HepG2 (cell line): ENCODE results near the gene CFAP119. TPM values are rescaled to one million over a fixed set of nuclear protein-coding genes. Genes with fewer than 3 reads are reported as not detected.

Source experiments
- ATF1 ChIP-seq: IDR thresholded peaks from 2 replicates; pipeline ENCODE4 v1.6.1; 2016; ENCODE audit warnings: mild to moderate bottlenecking, control low read depth
- ATF7 ChIP-seq, 2 experiments: fragments of 450-650 bp in 1 of 2; sonication (generic) in 1 of 2; formaldehyde crosslinking in 1 of 2; IDR thresholded peaks; 2 replicates each; pipeline versions ENCODE4 v1.4.0 to v1.6.1; 2016 to 2020; ENCODE audit warnings: antibody characterized with exemption in 1 of 2, mild to moderate bottlenecking in 1 of 2, missing genetic modification reagents in 1 of 2
- CBX5 ChIP-seq: sonication (generic); formaldehyde crosslinking; IDR thresholded peaks from 2 replicates; pipeline ENCODE4 v1.4.0; 2020; ENCODE audit warnings: missing genetic modification reagents, borderline replicate concordance
- DR1 ChIP-seq: sonication (generic); formaldehyde crosslinking; IDR thresholded peaks from 2 replicates; pipeline ENCODE4 v1.8.0; 2021; ENCODE audit warnings: mild to moderate bottlenecking, missing genetic modification reagents, inconsistent platforms
- E2F2 ChIP-seq: sonication (generic); formaldehyde crosslinking; IDR thresholded peaks from 2 replicates; pipeline ENCODE4 v1.4.0; 2020; ENCODE audit warnings: missing genetic modification reagents, borderline replicate concordance
- FOXK1 ChIP-seq: sonication (generic); formaldehyde crosslinking; IDR thresholded peaks from 2 replicates; pipeline ENCODE4 v1.4.0; 2020; ENCODE audit warnings: low read depth, missing genetic modification reagents, borderline replicate concordance
- GABPA ChIP-seq, 2 experiments: IDR thresholded peaks; 2 replicates each; pipeline ENCODE4 v1.6.1; 2011 to 2016; ENCODE audit warnings: low read depth in 2 of 2, low read length in 1 of 2, missing biosample characterization in 1 of 2, missing genetic modification characterization in 1 of 2
- HIVEP1 ChIP-seq: sonication (generic); formaldehyde crosslinking; IDR thresholded peaks from 2 replicates; pipeline ENCODE4 v1.4.0; 2020; ENCODE audit warnings: mild to moderate bottlenecking, missing genetic modification reagents
- HMGA1 ChIP-seq: sonication (generic); formaldehyde crosslinking; conservative IDR thresholded peaks from 2 replicates; pipeline ENCODE4 v1.4.0; 2020; ENCODE audit warnings: missing genetic modification reagents
- JARID2 ChIP-seq: sonication (generic); formaldehyde crosslinking; IDR thresholded peaks from 2 replicates; pipeline ENCODE4 v1.8.1; 2023; ENCODE audit warnings: missing genetic modification reagents, inconsistent platforms; ENCODE audit not compliant: insufficient replicate concordance
- KDM3A ChIP-seq: IDR thresholded peaks from 2 replicates; pipeline ENCODE4 v1.6.1; 2018; ENCODE audit warnings: low read depth, missing compliant biosample characterization
- MLLT10 ChIP-seq: sonication (generic); formaldehyde crosslinking; IDR thresholded peaks from 2 replicates; pipeline ENCODE4 v1.4.0; 2020; ENCODE audit warnings: missing genetic modification reagents
- MXD4 ChIP-seq: IDR thresholded peaks from 2 replicates; pipeline ENCODE4 v1.6.1; 2016; ENCODE audit warnings: mild to moderate bottlenecking, missing biosample characterization, missing genetic modification reagents
- NFE2L2 ChIP-seq: fragments of 150-350 bp; IDR thresholded peaks from 2 replicates; pipeline ENCODE4 v1.6.1; 2014; ENCODE audit warnings: low read length
- PAWR ChIP-seq: sonication (generic); formaldehyde crosslinking; IDR thresholded peaks from 2 replicates; pipeline ENCODE4 v1.4.0; 2020; ENCODE audit warnings: missing genetic modification reagents, mild to moderate bottlenecking, borderline replicate concordance
- POLR2G ChIP-seq: fragments of 200-400 bp; formaldehyde crosslinking; IDR thresholded peaks from 2 replicates; pipeline ENCODE4 v1.6.1; 2018; ENCODE audit warnings: mild to moderate bottlenecking, low read depth, low read length, moderate library complexity
- RAD51 ChIP-seq: fragments of 450-650 bp; IDR thresholded peaks from 2 replicates; pipeline ENCODE4 v1.6.1; 2016; ENCODE audit warnings: borderline replicate concordance
- TCF7 ChIP-seq: sonication (generic); IDR thresholded peaks from 2 replicates; pipeline ENCODE4 v1.6.1; 2016; ENCODE audit warnings: antibody characterized with exemption, low read depth
- THAP8 ChIP-seq: sonication (generic); formaldehyde crosslinking; IDR thresholded peaks from 2 replicates; pipeline ENCODE4 v1.5.1; 2020; ENCODE audit warnings: missing genetic modification reagents, mild to moderate bottlenecking, borderline replicate concordance
- YY1 ChIP-seq: IDR thresholded peaks from 2 replicates; pipeline ENCODE4 v1.6.1; 2011; ENCODE audit warnings: low read length, low read depth, moderate library complexity, mild to moderate bottlenecking; ENCODE audit not compliant: insufficient read depth, insufficient replicate concordance
- ZBTB49 ChIP-seq: sonication (generic); formaldehyde crosslinking; IDR thresholded peaks from 2 replicates; pipeline ENCODE4 v1.4.0; 2020; ENCODE audit warnings: missing genetic modification reagents, borderline replicate concordance
- ZNF20 ChIP-seq: sonication (generic); formaldehyde crosslinking; IDR thresholded peaks from 2 replicates; pipeline ENCODE4 v1.4.0; 2020; ENCODE audit warnings: mild to moderate bottlenecking, moderate library complexity, missing genetic modification reagents
- ZNF251 ChIP-seq: sonication (generic); formaldehyde crosslinking; IDR thresholded peaks from 2 replicates; pipeline ENCODE4 v1.9.0; 2021; ENCODE audit warnings: mild to moderate bottlenecking, missing genetic modification reagents
- ZNF3 ChIP-seq: IDR thresholded peaks from 2 replicates; pipeline ENCODE4 v1.7.0; 2017; ENCODE audit warnings: inconsistent platforms
- ZNF350 ChIP-seq: sonication (generic); formaldehyde crosslinking; IDR thresholded peaks from 2 replicates; pipeline ENCODE4 v1.4.0; 2020; ENCODE audit warnings: mild to moderate bottlenecking, low read depth, missing genetic modification reagents, borderline replicate concordance
- ZNF816 ChIP-seq: sonication (generic); formaldehyde crosslinking; IDR thresholded peaks from 2 replicates; pipeline ENCODE4 v1.8.0; 2022; ENCODE audit warnings: missing genetic modification reagents, mild to moderate bottlenecking, borderline replicate concordance
- polyA plus RNA-seq, 8 experiments: library from polyadenylated mRNA; depleted of rRNA in 3 of 8; stranded (reverse) in 7 of 8; unstranded in 1 of 8; fragments of >200 nt; fragmentation: Illumina TruSeq in 4 of 8; extraction: Trizol in 4 of 8; gene quantifications; 2 replicates each; pipeline versions ENCODE4 v1.2.1 to v1.2.3, GENCODE V29; 2011 to 2016; ENCODE audit warnings: low read depth in 4 of 8, missing spikeins in 1 of 8, mixed read lengths in 1 of 8; ENCODE audit not compliant: insufficient read depth in 1 of 8
- total RNA-seq, 5 experiments: library from RNA; depleted of rRNA; stranded (reverse); fragments of >200 nt; fragmentation: Illumina TruSeq; extraction: Trizol; gene quantifications; 2 replicates each; pipeline ENCODE4 v1.2.3, GENCODE V29; 2016; ENCODE audit warnings: low read depth in 1 of 5

Gene CFAP119
- total and polyA plus RNA-seq, 2 of the 13 experiments (the other 11 are each of a cell fraction or from before 2014, with no cell fraction given): 6.4 TPM

GRCh38 chr16:30805370-30806169 is 43.7 kb upstream of the CFAP119 start (continued):
- TF ChIP-seq ZNF350 (CRISPR knock-in tag) (peak; percentile 93), ATF1 (CRISPR knock-in tag) (no peak), POLR2G (peak; percentile 99), HIVEP1 (CRISPR knock-in tag) (peak; percentile 75), MLLT10 (CRISPR knock-in tag) (no peak), DR1 (CRISPR knock-in tag) (peak; percentile 88), MXD4 (CRISPR knock-in tag) (peak; percentile 89; the same call in 1 of the 2 replicates), RAD51 (no peak), HMGA1 (CRISPR knock-in tag) (no peak), PAWR (CRISPR knock-in tag) (peak; percentile 97; the same call in 1 of the 2 replicates), YY1 (peak; percentile 86), GABPA (IDR thresholded peaks at IDR 0.05; ENCODE audit: low read depth, low read length) (peak; percentile 89), GABPA (CRISPR knock-in tag; IDR thresholded peaks at IDR 0.05; ENCODE audit: low read depth) (peak; percentile 95), CBX5 (CRISPR knock-in tag) (peak; percentile 97), THAP8 (CRISPR knock-in tag) (peak; percentile 23; the same call in 1 of the 2 replicates), JARID2 (CRISPR knock-in tag) (peak; percentile 86), TCF7 (no peak), NFE2L2 (no peak), ZNF3 (CRISPR knock-in tag) (no peak), ZNF251 (0 out of 2 replicates have a peak, but pooled peaks have one; percentile 19), ATF7 (IDR thresholded peaks at IDR 0.05) (no peak), ATF7 (CRISPR knock-in tag; IDR thresholded peaks at IDR 0.05) (peak; percentile 84), KDM3A (CRISPR knock-in tag) (peak; percentile 99), ZNF20 (peak; percentile 57; the same call in 1 of the 2 replicates), ZNF816 (CRISPR knock-in tag) (peak; percentile 98), E2F2 (CRISPR knock-in tag) (no peak; the same call in 1 of the 2 replicates), FOXK1 (CRISPR knock-in tag) (peak; percentile 93), ZBTB49 (CRISPR knock-in tag) (0 out of 2 replicates have a peak, but pooled peaks have one; percentile 63)
